GM21786 (cell line): ENCODE results near the gene WHRN.
A peak's percentile ranks its signal among the peaks of the same experiment; 100 is the strongest.

ENCODE experiments used
- ATAC-seq: cut with Tn5 transposase; IDR thresholded peaks from one replicate; pipeline ENCODE4 v1.9.1; 2021; ENCODE audit not compliant: unreplicated experiment

WHRN gene

DNA sequence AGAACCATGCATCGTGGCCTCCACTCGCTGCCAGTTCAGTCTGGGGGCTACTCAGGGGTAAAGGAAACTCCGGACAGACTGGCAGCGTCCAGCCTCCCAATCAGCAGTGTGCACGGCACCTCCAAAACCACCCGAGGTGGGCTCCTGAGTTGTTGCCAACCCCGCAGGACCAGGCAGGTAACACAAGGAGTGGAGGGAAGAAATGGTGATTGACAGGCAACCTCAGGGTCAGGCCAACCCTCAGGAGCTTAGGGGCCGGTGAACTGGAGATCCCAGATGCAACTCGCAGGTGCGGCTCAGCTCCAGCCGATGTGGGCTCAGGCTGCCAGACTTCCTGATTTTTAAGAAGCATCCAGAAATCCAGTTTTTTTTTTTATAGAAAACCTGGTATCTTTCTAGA, 80.1 kb downstream of the WHRN start:
- no peak for ATAC-seq

DNA sequence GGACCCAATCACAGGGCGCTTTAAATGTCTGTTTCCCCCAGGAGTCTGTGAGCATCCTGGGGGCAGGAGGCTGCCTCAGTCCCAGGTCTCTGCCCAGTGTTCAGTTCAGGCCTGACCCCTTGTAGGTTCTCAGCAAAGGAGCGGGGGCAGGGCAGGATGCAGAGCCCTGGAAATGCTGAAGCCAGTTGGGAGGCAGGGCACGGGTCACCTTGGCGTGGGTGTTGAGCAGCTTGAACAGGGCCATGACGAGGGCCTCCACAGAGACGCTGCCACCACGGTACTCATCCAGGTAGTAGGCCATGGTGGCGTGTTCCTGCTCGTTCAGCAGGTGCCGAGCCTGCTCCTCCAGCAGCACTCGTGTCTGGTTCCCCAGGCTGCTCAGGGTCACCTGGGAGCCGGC, 81.1 kb downstream of the WHRN start:
- ATAC-seq: no peak

GRCh38 chr9:114423181-114423580, 82.1 kb downstream of the WHRN start:
- ATAC-seq: no peak

DNA sequence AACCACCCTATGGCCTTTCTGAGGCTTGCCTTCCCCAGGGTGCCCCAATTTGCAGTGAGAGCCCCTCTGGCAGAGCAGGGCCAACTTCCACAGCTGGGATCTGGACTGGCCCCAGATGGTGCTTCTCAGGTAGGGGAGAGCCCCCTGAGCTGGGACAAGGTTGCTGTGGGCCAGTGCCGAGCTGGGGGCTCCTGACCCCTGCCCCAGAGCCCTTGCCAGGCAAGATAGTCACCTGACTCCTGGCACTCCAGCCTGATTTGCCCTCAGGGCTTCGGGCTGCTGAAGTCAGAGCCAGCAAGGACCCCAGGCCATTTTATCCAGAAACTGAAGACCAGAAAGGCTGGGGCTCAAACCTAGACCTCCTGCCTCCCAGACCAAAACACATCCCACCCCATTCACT, 84.1 kb downstream of the WHRN start:
- ATAC-seq: no peak

GRCh38 chr9:114419796-114420195, 85.5 kb downstream of the WHRN start:
- no peak for ATAC-seq

DNA sequence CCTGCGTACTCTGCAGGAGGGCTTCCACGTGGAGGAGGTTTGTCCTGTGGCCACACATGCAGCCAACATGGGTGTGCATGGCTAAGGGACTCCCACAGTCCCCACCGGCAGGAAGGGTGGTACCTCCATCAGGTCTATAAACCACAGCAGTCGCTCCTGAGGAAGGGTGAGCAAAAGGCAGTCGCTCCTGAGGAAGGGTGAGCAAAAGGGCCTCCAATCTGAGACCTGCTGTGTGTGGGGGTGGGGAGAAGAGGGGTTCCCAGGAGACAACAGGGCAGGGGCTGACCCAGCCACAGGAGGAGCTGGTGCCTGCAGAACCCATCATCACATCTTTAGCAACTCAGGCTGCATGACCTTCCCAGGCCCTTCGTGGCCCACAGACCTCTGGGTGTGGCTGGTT, 87.2 kb downstream of the WHRN start:
- no peak for ATAC-seq

DNA sequence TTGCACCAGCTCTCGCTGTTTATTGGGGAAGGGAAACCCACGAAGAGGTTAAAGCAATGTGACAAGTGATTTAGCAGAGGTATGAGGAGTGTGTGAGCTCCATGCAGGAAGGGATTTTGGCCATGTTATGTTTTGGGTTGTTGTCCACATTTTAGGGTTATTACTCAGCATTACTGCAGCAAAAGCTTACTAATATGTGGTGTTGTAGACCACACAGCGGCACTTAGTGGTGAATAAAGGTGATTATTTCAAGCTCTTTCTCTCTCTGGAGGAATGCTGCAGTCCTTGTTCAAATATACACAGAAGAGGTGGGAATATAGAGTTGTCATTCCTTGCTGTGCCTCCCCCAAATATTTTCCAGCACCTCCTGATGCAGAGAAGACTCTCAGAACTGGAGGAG, 87.8 kb downstream of the WHRN start:
- no peak for ATAC-seq

DNA sequence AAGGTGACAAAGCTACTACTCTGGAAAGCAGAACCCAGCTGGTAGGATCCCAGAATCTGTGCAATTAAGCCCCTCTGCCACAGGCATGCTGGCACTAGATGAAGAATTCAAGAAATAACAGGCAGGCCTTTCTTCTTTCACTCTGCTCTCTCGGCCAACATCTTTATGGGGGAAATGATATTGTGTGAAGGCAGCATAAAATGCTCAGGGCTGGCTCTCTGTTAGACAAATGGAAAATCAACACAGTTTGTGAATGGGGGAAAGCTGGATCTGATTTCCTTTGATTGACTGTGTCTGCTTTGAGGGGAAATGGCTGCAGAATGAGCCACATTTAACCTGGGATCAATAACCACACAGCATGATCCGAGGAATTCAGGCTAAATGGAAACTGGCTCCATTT, 88.4 kb downstream of the WHRN start:
- ATAC-seq: no peak

- ATAC-seq: no peak
Observed at GRCh38 chr9:114416290-114416689, 89.0 kb downstream of the WHRN start.

- no peak for ATAC-seq
Observed at GRCh38 chr9:114414346-114414745, 90.9 kb downstream of the WHRN start.

DNA sequence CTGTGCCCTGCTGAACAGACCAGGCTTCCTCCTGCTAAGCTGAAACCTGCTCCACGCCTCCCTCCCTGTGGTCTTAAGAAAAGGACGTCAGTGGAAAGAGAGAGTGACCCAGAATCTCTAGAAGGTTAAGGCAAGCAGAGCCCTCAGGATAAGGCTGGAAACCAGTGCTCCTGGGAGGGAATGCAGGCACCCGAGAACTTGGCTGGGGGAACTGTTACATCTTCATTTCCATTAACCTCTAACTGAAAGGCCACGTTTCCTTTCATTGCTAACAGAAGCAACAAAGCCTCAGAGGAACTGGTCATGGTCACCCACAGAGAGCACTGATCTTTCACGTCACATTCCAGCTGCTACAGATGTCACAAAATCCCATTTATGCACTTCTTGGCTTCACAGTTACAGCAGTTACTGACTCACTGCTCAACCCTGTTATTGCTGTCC, 91.4 kb downstream of the WHRN start:
- no peak for ATAC-seq

GRCh38 chr9:114412048-114412683, 93.1 kb downstream of the WHRN start:
- ATAC-seq: no peak

GRCh38 chr9:114411452-114411851, 93.8 kb downstream of the WHRN start:
- ATAC-seq: no peak

- ATAC-seq: no peak
Observed at GRCh38 chr9:114410910-114411309, 94.4 kb downstream of the WHRN start.

DNA sequence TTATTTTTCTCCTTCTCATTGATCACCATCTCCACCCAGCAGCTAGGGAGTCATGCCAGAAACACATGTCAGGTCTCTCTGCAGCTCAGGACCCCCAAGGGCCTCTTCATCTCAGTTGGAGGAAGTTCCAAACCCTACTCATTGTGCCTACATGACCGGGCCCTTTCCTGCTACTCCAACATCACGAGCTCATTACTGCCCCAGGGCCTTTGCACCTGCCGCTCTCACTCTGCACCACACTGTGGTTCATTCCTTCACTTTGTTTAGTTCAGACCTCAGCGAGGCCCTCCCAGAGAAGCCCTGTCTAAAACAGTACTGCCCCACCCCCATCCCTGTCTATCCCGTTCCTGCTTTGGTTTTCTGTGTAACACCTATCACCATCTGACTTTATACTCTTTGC, 95.4 kb downstream of the WHRN start:
- ATAC-seq: no peak

GRCh38 chr9:114409103-114409780, 96.0 kb downstream of the WHRN start:
- ATAC-seq: no peak

- no peak for ATAC-seq
Observed at GRCh38 chr9:114408645-114409044, 96.6 kb downstream of the WHRN start.

DNA sequence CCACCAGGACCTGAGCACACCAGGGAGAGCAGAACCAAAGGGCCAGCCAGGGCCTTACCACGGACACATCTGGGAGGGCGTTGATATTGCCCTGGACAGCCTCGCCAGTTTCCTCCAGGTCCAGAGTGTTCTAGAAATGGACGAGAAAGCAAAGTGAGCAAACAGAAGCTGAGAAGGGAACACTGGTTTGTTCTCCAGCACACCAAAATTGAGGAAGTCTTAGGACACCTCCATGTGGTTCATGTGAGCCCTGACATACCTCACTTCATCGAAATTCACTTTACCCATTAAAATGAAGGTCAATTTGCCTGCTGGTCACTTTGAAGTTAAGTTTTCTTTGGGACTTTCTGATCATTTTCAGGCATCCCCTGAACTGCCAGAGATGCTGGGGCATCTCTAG, 97.4 kb downstream of the WHRN start:
- no peak for ATAC-seq

- no peak for ATAC-seq
Observed at GRCh38 chr9:114406441-114406840, 98.8 kb downstream of the WHRN start.

DNA sequence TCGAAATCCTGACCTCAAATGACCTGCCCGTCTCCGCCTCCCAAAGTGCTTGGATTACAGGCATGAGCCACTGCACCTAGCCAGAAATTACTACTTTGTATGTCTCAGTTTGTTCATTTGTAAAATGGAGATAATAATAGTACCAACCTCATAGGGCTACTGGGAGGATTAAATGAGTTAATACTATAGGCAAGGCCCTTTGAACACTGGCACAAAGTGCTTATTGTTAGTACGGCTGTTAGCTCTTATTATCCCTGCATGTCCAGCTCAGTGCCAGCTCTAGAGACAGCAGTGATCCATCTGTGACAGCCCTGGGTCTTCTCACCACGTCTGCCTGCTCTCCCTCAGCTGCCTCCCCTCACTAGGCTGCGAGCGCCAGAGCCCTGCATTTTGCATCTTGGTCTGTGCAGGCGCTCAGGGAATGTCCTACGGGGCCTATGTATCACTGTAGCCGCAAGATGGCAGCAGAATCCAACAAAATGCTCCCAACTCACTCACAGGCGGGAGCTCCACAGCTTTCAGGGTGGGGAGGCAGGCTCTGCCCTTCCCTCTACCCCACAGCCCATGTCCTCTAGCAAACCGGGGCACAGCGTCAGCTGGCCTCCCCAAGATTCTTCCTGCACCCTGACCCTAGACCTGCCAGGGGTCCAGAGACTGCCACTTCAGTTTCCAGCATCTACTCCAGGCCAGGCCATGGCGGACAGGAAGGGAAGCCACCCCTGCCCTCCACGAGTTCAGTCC, 99.8 kb downstream of the WHRN start:
- ATAC-seq: peak; percentile 89

- ATAC-seq: no peak
Observed at GRCh38 chr9:114404531-114404930, 100.7 kb downstream of the WHRN start.

DNA sequence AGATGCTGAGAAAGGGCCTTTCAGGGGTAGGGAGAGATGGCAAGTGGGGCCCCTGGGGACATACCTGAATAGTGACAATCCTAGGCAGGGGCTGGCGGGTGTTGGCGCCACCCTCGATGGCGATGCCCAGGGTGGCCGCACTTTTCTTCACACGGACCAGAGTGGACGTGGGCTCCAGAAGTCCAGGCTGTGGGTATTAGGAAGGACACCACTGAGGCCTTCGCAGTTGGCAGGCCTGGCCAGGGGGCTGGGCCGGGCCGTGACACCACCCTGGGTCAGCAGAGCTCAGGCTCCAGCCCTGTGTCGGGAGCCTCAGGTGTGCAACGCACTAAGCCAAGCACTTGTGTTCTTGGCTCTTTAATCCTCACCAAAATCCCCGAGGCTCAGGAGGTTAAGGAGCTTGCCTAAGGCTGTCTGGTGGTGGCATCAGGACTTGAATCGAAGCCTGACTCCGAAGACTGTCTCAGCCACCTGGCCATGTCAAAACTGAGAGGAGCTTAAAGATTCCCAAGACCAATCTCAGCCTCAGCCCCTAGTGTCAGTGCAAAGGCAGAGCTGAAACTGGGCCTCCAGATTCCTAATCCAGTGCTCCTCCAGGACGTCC, 102.0 kb downstream of the WHRN start:
- no peak for ATAC-seq
